GM20000 (cell line): ENCODE measurements around the gene LRBA.

Experiments used
- DNase-seq: peaks from one replicate; pipeline ENCODE4 v3.0.0; 2012; ENCODE audit warnings: low spot score
- CTCF ChIP-seq: IDR thresholded peaks from 2 replicates; pipeline ENCODE4 v1.5.1; 2012; ENCODE audit warnings: mild to moderate bottlenecking, control low read depth; ENCODE audit errors: extremely low read depth, missing control alignments

Gene LRBA

GRCh38 chr4:150419939-150420338, 595.1 kb downstream of the LRBA start:
- DNase-seq = no peak
- no peak for TF ChIP-seq CTCF

GRCh38 chr4:150418757-150419410, 596.2 kb downstream of the LRBA start:
- no peak for DNase-seq
- TF ChIP-seq CTCF = no peak

GRCh38 chr4:150415213-150415612, 599.9 kb downstream of the LRBA start:
- DNase-seq = no peak
- TF ChIP-seq CTCF = no peak

GRCh38 chr4:150411520-150411919, 603.6 kb downstream of the LRBA start:
- TF ChIP-seq CTCF = no peak
- no peak for DNase-seq

GRCh38 chr4:150402871-150403272, 612.2 kb downstream of the LRBA start:
- peak; percentile 12 for DNase-seq
- TF ChIP-seq CTCF = no peak

GRCh38 chr4:150401083-150401687, 613.9 kb downstream of the LRBA start:
- DNase-seq = no peak
- no peak for TF ChIP-seq CTCF

GRCh38 chr4:150395872-150396271, 619.2 kb downstream of the LRBA start:
- TF ChIP-seq CTCF = no peak
- DNase-seq = no peak
